Epithelial cell of esophagus (primary cell): ENCODE results near the gene ZSCAN23.
"Not testable (repeated sequence)": the region's sequence is repeated elsewhere in the genome, so short reads cannot be mapped to it uniquely, and the experiment has no call there.

Experiments
- DNase-seq: peaks from one replicate; pipeline ENCODE4 v3.0.0; 2010; ENCODE audit warnings: low read depth
- H3K4me3 ChIP-seq: 2 replicates; pipeline ENCODE4 v1.5.1; 2011; ENCODE audit warnings: mild to moderate bottlenecking, low read length, control low read depth
- TF ChIP-seq, protein P1 (sequence below): IDR thresholded peaks from 2 replicates; pipeline ENCODE4 v1.5.1; 2011; ENCODE audit warnings: low read depth, mild to moderate bottlenecking, low read length, control low read depth, inconsistent platforms; ENCODE audit not compliant: insufficient read depth; ENCODE audit errors: missing control alignments

The ZSCAN23 gene

DNA sequence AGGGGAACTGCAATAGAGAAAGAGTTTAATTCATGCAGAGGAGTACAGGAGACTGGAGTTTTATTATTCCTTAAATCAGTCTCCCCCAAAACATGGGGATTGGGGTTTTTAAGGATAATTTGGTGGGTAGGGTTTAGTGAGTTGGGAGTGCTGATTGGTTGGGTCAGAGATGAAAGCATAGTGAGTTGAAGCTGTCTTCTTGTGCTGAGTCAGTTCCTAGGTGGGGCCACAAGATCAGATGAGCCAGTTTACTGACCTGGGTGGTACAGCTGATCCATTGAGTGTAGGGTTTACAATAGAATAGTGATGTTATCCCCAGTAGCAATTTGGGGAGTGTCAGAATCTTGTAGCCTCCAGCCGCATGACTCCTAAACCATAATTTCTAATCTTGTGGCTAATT is 43.2 kb upstream of the ZSCAN23 start:
- TF ChIP-seq, protein P1, sequence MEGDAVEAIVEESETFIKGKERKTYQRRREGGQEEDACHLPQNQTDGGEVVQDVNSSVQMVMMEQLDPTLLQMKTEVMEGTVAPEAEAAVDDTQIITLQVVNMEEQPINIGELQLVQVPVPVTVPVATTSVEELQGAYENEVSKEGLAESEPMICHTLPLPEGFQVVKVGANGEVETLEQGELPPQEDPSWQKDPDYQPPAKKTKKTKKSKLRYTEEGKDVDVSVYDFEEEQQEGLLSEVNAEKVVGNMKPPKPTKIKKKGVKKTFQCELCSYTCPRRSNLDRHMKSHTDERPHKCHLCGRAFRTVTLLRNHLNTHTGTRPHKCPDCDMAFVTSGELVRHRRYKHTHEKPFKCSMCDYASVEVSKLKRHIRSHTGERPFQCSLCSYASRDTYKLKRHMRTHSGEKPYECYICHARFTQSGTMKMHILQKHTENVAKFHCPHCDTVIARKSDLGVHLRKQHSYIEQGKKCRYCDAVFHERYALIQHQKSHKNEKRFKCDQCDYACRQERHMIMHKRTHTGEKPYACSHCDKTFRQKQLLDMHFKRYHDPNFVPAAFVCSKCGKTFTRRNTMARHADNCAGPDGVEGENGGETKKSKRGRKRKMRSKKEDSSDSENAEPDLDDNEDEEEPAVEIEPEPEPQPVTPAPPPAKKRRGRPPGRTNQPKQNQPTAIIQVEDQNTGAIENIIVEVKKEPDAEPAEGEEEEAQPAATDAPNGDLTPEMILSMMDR: no peak
- H3K4me3 ChIP-seq: no peak overlapping the region
- DNase-seq: no peak

DNA sequence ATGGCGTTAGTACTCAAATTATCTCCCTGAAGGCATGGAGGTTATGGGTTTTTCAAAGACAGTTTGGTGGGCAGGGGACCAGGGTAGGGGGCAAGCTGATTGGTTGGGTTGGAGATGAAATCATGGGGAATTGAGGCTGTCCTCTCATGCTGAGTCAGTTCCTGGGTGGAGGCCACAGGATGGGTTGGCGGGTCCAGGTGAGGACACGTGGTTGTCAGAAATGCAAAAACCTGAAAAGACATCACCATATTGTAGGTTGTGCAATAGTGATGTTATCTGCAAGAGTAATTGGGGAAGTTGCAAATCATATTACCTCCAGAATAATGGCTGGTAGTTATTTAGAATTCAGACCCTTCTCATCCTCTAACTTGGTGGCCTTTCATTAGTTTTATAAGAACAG is 42.2 kb upstream of the ZSCAN23 start:
- no peak overlapping the region for H3K4me3 ChIP-seq
- TF ChIP-seq, protein P1: no peak
- peak; percentile 52 for DNase-seq

DNA sequence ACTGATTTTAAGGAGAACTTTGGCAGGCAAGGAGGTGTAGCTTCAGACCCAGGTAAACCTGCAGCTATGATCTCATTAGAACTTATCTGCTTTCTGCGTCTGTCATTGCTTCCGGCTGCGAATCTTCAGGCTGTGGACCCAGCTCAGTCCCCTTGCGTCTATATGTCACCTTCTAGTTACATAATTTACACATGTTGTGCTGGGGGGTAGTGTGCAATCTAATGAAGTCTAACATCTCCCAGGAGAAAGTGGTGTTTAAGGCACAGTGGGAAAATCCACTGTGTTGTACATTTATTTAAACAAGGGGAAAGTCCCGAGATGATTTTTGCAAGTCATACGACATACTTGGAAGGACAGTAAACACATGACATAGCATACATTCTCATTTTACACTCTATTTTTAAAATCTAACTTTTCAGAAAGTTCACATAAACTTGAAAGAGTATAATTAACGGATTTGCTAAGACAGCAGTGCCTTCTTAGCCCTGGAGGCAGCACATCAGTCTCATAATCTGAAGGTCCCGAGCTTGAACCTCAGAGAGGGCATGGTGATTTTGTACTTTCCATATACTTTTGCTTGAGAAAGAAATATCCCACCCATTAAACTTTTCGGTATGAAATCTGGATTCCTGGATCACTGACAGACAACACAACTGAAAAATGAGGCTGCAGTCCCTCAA is 37.1 kb upstream of the ZSCAN23 start:
- TF ChIP-seq, protein P1: no peak
- DNase-seq: no peak
- H3K4me3 ChIP-seq: no peak overlapping the region

DNA sequence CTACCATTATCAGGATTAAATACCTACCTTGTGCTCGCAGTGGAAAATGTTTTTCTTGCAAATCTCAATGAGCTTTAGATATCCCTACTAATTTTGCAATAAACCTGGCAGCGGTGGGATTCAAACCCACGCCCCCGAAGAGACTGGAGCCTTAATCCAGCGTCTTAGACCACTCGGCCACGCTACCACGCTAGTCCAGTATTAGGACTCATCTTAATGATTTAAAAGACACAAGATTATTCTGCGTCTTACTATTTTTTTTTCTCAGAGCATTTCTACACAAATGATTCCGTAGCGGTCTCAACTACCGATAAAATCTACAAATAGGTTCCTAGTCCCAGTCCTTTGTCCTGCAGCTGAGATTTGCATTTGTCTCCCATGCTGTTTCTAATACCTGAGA is 35.2 kb upstream of the ZSCAN23 start:
- TF ChIP-seq, protein P1: no peak
- DNase-seq: no peak
- H3K4me3 ChIP-seq: no peak overlapping the region

DNA sequence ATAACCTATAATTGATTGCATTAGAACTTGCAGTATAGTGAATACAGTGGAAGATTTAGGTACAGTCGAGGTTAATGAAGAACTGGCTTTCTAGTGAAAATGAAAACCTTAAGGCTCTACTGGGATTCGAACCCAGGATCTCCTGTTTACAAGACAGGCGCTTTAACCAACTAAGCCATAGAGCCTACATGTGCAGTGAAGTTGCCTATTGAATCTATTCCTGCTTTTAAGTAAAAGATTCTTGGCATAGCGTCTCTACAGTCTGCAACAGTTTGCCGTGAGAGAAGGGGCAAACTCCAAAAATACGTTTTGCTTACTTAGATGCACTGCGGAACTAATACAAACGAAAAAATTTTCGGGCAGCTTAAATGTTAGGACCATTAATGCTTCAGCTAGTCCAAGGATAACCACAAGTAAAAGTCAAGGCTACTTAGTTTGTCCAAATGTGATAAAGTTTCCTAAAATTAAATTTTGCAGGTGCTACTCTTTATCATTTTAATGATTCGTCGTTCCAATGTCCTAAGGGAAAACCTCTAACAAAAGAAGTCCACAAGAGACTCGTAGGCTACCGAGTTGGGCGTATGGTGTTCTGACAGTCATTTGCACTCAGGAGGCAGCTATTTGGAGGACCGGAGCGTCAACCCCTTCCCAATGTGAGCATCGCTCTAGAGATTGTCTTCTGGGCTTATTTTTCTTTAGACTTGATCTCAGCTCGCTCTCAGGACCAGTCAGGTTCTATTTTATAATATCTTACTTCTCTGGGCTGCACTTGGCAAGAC is 31.3 kb upstream of the ZSCAN23 start:
- peak overlapping the region; percentile 57 for H3K4me3 ChIP-seq
- TF ChIP-seq, protein P1: no peak
- peak; percentile 86 for DNase-seq

DNA sequence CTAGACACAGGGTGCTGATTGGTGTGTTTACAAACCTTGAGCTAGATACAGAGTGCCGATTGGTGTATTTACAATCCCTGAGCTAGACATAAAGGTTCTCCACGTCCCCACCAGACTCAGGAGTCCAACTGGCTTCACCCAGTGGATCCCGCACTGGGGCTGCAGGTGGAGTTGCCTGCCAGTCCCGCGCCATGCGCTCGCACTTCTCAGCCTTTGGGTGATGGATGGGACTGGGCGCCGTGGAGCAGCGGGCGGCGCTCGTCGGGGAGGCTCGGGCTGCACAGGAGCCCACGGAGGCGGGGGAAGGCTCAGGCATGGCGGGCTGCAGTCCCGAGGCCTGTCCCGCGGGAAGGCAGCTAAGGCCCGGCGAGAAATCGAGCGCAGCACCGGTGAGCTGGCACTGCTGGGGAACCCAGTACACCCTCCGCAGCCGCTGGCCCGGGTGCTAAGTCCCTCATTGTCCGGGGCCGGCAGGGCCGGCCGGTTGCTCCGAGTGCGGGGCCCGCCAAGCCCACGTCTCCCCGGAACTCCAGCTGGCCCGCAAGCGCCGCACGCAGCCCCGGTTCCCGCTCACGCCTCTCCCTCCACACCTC is 26.0 kb upstream of the ZSCAN23 start:
- DNase-seq, H3K4me3 ChIP-seq: not testable (repeated sequence)

DNA sequence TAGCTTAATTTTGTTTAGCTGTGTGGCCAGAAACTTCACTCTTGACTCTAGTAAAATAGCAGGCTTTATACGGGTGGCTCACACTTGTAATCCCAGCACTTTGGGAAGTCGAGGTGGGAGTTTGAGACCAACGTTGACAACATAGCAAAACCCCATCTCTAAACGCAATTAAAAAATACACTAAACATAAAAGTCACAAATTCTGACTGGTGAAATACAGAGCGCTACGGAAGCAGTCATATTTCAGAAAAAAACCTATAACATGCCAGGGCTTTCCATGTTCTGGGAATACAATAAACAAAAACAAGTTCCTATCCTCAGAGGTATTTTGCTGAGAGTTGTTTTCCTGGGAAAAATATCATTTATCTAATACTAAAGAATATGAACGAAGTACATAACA is 24.8 kb upstream of the ZSCAN23 start:
- no peak overlapping the region for H3K4me3 ChIP-seq
- TF ChIP-seq, protein P1: no peak
- no peak for DNase-seq
